GM19467 (cell line): ENCODE data around the gene GAREM1.
"Not testable (repeated sequence)": the region's sequence is repeated elsewhere in the genome, so short reads cannot be mapped to it uniquely, and the experiment has no call there.

Experiments used
- ATAC-seq: cut with Tn5 transposase; IDR thresholded peaks from one replicate; pipeline ENCODE4 v1.9.1; 2021; ENCODE audit warnings: mild to moderate bottlenecking, moderate library complexity; ENCODE audit not compliant: unreplicated experiment

The GAREM1 gene

DNA sequence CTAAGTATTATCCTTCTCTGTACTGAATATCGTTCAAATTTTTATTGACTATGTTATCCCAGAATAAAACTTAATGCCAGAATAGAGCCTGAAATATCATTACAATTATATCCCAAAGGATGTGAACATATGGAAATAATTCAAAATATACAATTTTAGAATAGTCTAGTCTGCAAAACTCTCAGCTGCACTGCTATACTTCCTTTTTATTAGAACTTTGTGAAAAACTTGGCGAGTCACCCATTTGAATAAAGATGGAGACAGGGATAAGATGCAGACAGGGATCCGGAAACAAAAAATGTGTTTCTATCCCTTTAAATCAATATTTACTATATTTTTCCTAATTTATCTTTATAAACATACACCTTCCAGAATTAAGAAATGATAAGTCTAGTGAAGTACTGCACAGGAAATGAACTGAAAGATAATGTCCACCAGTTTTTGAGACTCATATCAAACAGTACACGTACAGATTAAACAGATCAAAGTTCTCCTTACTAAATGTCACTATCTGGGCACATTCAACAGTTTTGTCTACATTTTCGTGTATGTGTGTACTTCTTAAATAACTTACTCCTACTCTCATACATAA is 173.0 kb downstream of the GAREM1 start:
- ATAC-seq = no peak

- ATAC-seq = no peak
Measured at GRCh38 chr18:32296851-32297250, 173.8 kb downstream of the GAREM1 start.

- no peak for ATAC-seq
Measured at GRCh38 chr18:32295604-32296003, 175.1 kb downstream of the GAREM1 start.

DNA sequence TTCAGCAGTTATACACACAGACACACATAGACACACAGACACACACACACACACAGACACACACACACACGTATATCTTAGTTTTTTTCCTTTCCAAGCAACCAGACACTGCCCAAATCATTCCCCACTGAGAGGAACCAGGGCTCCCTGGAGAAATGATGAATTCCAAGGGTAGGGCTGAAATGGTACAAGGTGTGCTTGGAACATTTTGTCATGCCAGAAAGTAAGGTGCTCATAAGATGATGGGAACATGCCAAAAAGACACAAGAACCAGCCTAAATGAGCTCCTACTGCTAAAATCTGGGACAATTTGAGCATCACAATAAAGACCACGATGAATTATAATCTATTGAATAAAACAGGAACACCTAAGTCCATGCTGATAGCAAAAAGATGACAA is 177.6 kb downstream of the GAREM1 start:
- ATAC-seq = no peak

- ATAC-seq = not testable (repeated sequence)
Measured at GRCh38 chr18:32291623-32292022, 179.1 kb downstream of the GAREM1 start.

GRCh38 chr18:32290810-32291209 is 179.9 kb downstream of the GAREM1 start:
- no peak for ATAC-seq

DNA sequence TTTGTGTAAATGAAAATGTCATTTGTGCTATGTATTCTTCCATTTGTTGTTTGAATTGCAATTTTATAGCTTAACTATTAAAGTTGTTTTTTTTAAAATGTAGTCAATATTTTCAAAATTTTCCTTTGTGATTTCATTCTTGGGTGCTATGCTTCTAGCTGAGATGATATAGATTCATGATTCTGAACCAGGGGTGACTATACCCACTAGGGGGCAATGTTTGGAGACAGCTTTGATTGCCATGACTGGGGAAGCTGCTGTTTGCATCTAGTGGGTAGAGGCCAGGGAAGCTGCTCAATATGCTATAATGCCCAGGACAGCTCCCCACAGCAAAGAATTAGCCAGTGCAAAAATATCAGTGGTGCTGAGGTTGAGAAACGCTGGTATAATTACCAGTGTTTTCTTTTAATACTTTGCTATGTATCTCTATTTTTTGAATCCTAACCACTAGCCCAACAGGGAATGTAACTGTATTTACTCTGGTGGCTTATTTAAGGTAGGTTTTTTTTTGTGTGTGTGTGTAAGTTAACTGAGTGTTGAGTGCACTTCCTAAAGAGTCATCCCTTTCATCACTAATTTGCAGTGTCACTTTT is 181.1 kb downstream of the GAREM1 start:
- ATAC-seq = peak; percentile 90

- ATAC-seq = no peak
Measured at GRCh38 chr18:32287873-32288272, 182.8 kb downstream of the GAREM1 start.

DNA sequence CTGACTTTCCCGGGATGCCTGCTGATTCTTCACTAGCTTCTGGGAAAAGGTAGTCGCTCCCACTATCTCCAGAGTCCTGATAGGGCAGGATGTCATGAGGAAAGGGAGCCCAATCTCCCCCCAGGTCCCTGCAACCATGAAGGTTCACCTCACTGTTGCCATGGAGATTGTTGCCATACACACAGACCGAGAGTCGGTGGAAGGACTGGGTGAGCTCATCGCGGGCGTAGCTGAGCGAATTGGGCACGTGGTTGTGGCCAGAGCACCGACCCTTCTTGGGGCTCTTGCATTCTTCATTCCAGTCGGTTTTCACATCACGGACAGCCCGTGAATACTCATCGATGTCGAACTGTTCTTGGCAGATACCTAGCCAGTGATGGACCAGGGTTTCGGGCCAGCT is 183.4 kb downstream of the GAREM1 start:
- no peak for ATAC-seq

GRCh38 chr18:32286749-32287148 is 183.9 kb downstream of the GAREM1 start:
- no peak for ATAC-seq

DNA sequence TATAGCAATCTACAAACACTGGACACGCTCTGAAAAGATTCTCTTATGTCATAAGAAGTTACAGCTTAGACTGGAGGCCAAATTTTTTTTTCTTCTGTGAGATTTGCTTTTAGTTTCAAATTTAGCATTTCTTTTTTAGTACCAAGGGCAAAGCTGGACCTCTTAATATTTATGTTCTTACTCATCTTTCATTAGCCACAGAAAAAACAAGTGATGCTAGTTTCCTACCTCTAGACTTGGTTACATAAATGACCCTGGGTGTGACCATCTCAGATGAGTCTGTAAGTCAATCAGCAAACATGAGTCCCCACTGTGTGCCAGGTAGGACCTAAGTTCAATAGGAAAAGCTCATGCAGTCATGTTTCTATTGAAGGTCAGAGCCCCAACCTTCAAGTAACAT is 186.4 kb downstream of the GAREM1 start:
- ATAC-seq = no peak

- no peak for ATAC-seq
Measured at GRCh38 chr18:32280911-32281310, 189.8 kb downstream of the GAREM1 start.

GRCh38 chr18:32280188-32280783 is 190.4 kb downstream of the GAREM1 start:
- no peak for ATAC-seq

DNA sequence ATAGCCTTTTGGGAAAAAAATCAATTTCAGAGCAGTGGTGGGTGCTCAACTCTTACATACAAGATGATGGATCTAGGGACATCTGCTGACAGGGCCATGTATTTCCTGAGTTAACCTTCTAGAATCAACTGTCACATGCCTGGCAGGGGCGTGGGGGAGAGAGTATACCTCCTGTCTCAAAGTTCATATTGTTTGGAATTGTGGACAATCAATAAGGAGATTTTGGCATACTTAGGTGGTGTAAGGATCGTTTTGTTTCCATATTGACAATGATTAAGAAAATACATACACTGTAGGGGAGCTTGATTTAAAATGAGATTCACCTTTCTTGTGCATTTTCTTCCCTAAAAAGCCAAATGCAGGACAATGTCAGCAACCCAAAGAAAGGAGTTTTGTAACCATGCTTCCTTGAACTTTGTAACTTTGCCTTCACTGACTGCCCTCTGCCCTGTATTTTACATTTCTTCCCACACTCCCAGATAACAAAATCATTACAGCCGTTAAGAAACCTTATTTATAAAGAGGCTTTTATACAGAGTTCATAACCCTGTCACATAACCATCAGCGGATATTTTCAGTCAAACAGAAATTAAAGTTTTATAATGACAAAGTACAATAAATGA is 192.4 kb downstream of the GAREM1 start:
- no peak for ATAC-seq

DNA sequence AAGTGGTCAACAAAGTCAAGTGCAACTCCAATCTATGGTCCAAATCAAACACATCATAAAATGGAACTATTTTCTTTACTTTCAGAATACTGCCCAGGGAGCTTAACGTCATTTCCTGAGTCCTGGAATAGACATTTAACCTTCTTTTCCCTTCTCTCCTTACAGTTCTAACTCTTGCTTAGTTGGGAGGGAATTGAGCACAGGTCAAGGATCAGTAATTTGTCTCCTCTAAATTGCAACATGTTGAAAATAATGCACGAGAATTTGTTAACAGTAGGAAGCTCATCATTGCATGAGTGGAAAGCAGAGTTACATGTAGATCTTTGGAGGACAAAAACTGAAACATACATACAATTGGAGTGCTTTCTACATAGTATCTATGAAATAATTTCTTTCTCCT is 193.1 kb downstream of the GAREM1 start:
- no peak for ATAC-seq

- ATAC-seq = no peak
Measured at GRCh38 chr18:32276906-32277305, 193.8 kb downstream of the GAREM1 start.

- ATAC-seq = no peak
Measured at GRCh38 chr18:32276256-32276655, 194.4 kb downstream of the GAREM1 start.

GRCh38 chr18:32275221-32275620 is 195.5 kb downstream of the GAREM1 start:
- ATAC-seq = no peak

DNA sequence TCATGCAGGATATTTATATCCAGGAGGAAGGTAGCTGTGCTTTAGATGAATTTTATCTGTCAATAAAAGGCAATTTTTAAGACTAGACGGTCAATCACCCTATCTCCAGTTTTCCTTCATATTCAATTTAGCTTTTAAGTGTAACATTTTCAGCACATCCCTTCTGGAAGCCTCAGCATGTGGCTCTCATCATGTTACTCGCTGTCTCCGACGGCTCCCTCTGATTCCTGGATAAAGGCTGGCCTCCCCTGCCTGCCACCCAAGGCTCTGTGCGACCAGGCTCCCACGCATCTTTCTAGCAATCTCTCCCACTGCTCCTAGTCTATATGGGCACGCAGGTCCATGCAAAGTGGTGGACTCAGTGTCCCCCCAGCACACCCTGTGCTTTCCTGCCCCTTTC is 196.4 kb downstream of the GAREM1 start:
- no peak for ATAC-seq

GRCh38 chr18:32271672-32272208 is 198.9 kb downstream of the GAREM1 start:
- no peak for ATAC-seq

GRCh38 chr18:32270341-32270740 is 200.3 kb downstream of the GAREM1 start:
- ATAC-seq = no peak

- ATAC-seq = no peak
Measured at GRCh38 chr18:32267463-32267862, 203.2 kb downstream of the GAREM1 start.
